ENCODE measurements around the gene URGCP. TPM values are rescaled to one million over a fixed set of nuclear protein-coding genes. Genes with fewer than 3 reads are reported as not detected.

The URGCP gene
- total RNA-seq, 1 experiment from 2014 or later = 19.5 TPM

DNA sequence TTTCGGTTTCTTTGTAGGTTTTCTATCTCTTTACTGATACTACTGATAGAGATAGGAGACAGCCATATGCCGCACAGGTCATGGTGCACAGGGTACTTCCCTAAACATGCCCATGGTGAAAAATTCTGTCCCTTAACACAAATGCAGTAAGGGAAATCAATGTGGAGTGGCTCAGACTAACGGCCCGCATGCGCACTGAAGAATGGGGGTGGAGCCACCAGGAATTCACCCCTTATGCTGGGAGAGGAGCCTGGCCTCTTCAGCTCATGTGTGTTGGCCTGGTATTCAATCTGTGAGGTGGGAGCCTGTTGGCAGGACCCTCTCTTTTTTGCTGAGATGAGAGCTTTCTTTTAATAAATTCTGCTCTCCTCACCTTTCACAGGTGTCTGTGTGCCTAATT is 8.4 kb upstream of the URGCP start (continued):
- TF ChIP-seq TEAD1 (CRISPR knock-in tag; IDR thresholded peaks at IDR 0.05) (no peak), GRHL2 (CRISPR knock-in tag; IDR thresholded peaks at IDR 0.05; ENCODE audit: insufficient replicate concordance, severe bottlenecking) (no peak)

DNA sequence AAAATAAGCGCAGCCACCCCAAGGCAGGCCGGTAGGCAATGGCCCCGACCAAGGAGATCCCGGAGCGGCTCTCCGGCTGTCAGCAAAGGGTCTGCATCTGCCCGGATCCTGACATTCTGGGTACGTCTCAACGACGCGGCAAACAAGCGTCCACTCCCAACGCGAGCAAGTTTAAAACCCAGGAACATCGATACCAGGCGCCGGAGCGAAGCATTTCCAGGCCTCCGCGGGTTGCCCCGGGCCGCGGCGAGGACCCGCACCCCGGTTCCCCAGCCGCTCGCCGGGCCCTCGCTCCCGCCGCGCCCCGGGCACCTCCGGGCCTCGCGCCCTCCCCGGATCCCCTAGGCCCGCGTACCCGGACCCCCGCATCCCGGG is 453 bp downstream of the URGCP start:
- ATAC-seq (peak; percentile 50), DNase-seq (ENCODE audit: low spot score) (peak; percentile 49)
- peak overlapping the region; percentile 90 for H3K27ac Mint-ChIP-seq
- peaks cover 42% of the 10 kb centered on the region for H3K4me1 Mint-ChIP-seq
- H3K4me3 Mint-ChIP-seq = peak overlapping the region; percentile 88
- H3K27me3 Mint-ChIP-seq (ENCODE audit: low read depth) = no peaks in the 10 kb centered on the region
- no peaks in the 10 kb centered on the region for H3K36me3 Mint-ChIP-seq
- TF ChIP-seq, protein P1, sequence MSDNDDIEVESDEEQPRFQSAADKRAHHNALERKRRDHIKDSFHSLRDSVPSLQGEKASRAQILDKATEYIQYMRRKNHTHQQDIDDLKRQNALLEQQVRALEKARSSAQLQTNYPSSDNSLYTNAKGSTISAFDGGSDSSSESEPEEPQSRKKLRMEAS (CRISPR knock-in tag; IDR thresholded peaks at IDR 0.05) = no peak
- TF ChIP-seq, protein P2, sequence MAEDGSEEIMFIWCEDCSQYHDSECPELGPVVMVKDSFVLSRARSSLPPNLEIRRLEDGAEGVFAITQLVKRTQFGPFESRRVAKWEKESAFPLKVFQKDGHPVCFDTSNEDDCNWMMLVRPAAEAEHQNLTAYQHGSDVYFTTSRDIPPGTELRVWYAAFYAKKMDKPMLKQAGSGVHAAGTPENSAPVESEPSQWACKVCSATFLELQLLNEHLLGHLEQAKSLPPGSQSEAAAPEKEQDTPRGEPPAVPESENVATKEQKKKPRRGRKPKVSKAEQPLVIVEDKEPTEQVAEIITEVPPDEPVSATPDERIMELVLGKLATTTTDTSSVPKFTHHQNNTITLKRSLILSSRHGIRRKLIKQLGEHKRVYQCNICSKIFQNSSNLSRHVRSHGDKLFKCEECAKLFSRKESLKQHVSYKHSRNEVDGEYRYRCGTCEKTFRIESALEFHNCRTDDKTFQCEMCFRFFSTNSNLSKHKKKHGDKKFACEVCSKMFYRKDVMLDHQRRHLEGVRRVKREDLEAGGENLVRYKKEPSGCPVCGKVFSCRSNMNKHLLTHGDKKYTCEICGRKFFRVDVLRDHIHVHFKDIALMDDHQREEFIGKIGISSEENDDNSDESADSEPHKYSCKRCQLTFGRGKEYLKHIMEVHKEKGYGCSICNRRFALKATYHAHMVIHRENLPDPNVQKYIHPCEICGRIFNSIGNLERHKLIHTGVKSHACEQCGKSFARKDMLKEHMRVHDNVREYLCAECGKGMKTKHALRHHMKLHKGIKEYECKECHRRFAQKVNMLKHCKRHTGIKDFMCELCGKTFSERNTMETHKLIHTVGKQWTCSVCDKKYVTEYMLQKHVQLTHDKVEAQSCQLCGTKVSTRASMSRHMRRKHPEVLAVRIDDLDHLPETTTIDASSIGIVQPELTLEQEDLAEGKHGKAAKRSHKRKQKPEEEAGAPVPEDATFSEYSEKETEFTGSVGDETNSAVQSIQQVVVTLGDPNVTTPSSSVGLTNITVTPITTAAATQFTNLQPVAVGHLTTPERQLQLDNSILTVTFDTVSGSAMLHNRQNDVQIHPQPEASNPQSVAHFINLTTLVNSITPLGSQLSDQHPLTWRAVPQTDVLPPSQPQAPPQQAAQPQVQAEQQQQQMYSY (CRISPR knock-in tag; IDR thresholded peaks at IDR 0.05) = peak; percentile 61
- ChIA-PET CTCF (interaction anchor here (0.7 to 1.4 kb wide), 4 partner anchors 11 to 49 kb away, joined by 3 to 6 read pairs (median 3); no protein-coding TSS in a partner anchor), POLR2A (interaction anchor here (1.2 kb wide), 1 partner anchor 37 kb away, joined by 6 read pairs; the partner anchor contains the start of gene MRPS24)
- no peaks in the 10 kb centered on the region for H3K9me3 Mint-ChIP-seq

GRCh38 chr7:43905209-43905946 is 1.0 kb downstream of the URGCP start:
- ATAC-seq (peak; percentile 57), DNase-seq (ENCODE audit: low spot score) (peak; percentile 32)
- peaks cover 42% of the 10 kb centered on the region for H3K4me1 Mint-ChIP-seq
- H3K27ac Mint-ChIP-seq = peak overlapping the region; percentile 90
- H3K27me3 Mint-ChIP-seq (ENCODE audit: low read depth) = no peaks in the 10 kb centered on the region
- POLR2A ChIA-PET = interaction anchor here (0.5 to 1.2 kb wide), 2 partner anchors 36 to 219 kb away, joined by 4 to 6 read pairs; partner anchors contain the start of gene MRPS24
- TF ChIP-seq ZNF138 (CRISPR knock-in tag; conservative IDR thresholded peaks at IDR 0.05) (no peak), GABPB1 (CRISPR knock-in tag; IDR thresholded peaks at IDR 0.05) (peak; percentile 74), CDX4 (CRISPR knock-in tag; IDR thresholded peaks at IDR 0.05; ENCODE audit: borderline replicate concordance) (no peak), ZNF121 (CRISPR knock-in tag; IDR thresholded peaks at IDR 0.05) (no peak), ZNF317 (CRISPR knock-in tag; IDR thresholded peaks at IDR 0.05; ENCODE audit: borderline replicate concordance, low read depth) (no peak), TCF7 (CRISPR knock-in tag; IDR thresholded peaks at IDR 0.05; ENCODE audit: low read depth) (no peak), RELA (CRISPR knock-in tag; IDR thresholded peaks at IDR 0.05; ENCODE audit: borderline replicate concordance) (no peak)
- TF ChIP-seq, protein P1 (CRISPR knock-in tag; IDR thresholded peaks at IDR 0.05) = no peak
- peak overlapping the region; percentile 88 for H3K4me3 Mint-ChIP-seq
- CTCF ChIA-PET = interaction anchor here (0.7 to 1.4 kb wide), 6 partner anchors 11 to 323 kb away, joined by 3 to 6 read pairs (median 3); partner anchors contain the start of gene STK17A
- H3K36me3 Mint-ChIP-seq = no peaks in the 10 kb centered on the region
- no peaks in the 10 kb centered on the region for H3K9me3 Mint-ChIP-seq

DNA sequence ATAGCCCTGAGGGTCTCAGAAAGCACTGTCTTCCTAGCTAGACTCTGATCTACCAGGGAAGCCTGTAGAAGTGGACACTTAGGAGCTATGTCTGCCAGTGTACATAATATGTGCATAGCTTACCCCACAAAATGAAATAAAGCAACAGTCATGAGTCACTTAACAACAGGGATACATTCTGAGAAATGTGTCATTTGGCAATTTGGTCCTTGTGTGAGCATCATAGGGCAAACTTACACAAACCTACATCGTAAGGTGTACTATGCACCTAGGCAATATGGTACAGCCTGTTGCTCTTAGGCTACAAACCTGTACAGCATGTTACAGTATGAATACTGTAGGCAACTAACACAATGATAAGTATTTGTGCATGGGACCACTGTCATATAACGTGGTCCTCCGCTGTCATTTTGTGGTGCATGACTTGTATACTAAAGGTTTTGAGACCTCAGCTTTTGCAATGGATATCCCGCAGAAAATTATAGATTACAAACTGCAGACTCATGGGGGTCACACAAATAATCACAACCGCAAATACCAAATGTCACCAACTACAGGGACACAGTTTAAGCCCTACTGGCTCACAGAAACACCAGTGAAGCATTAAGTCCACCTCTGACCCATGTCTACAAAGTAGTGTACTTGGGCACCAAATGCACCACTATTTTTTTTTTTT is 1.7 kb downstream of the URGCP start:
- ATAC-seq = no peak
- POLR2A ChIA-PET = interaction anchor here (0.5 to 1.2 kb wide), 2 partner anchors 35 to 220 kb away, joined by 4 to 6 read pairs; partner anchors contain the start of gene MRPS24
- H3K27ac Mint-ChIP-seq = no peak overlapping the region

More for the DNA sequence above, 1.7 kb downstream of the URGCP start:
- no peaks in the 10 kb centered on the region for H3K36me3 Mint-ChIP-seq
- CTCF ChIA-PET = interaction anchor here (1.0 to 1.4 kb wide), 5 partner anchors 10 to 322 kb away, joined by 3 to 6 read pairs (median 3); partner anchors contain the start of gene STK17A
- H3K4me1 Mint-ChIP-seq = peaks cover 42% of the 10 kb centered on the region
- H3K27me3 Mint-ChIP-seq (ENCODE audit: low read depth) = no peaks in the 10 kb centered on the region
- H3K4me3 Mint-ChIP-seq = peak overlapping the region; percentile 88
- DNase-seq (ENCODE audit: low spot score) = no peak
- H3K9me3 Mint-ChIP-seq = no peaks in the 10 kb centered on the region
- no peak for TF ChIP-seq ZNF671 (CRISPR knock-in tag; IDR thresholded peaks at IDR 0.05)

All from WTC11 (cell line).